SK-N-SH (cell line): ENCODE data around the gene NFASC. TPM values are rescaled to one million over a fixed set of nuclear protein-coding genes. Genes with fewer than 3 reads are reported as not detected.

ENCODE experiments used
- CTCF ChIA-PET: fragments of 300-600, 350-600 bp; formaldehyde crosslinking; extraction: SDS; loops from one replicate; lab custom pipeline; 2021; lab: Yijun Ruan, JAX
- POLR2A ChIA-PET: fragments of 350-600 bp; sonication (Branson Sonifier 250); formaldehyde crosslinking; extraction: SDS; loops from one replicate; lab custom pipeline; 2020; ENCODE audit warnings: antibody characterized with exemption, inconsistent platforms; lab: Yijun Ruan, JAX
- DNase-seq: peaks from one replicate; pipeline ENCODE4 v3.0.0; 2012
- H2AFZ ChIP-seq: fragments of 200-600 bp; sonication (generic); 2 replicates; pipeline ENCODE4 v1.8.1; 2016; ENCODE audit warnings: antibody characterized with exemption, mild to moderate bottlenecking, low read depth
- H3F3A ChIP-seq: fragments of 200-600 bp; sonication (generic); replicated peaks from 2 replicates; pipeline ENCODE3; 2016; ENCODE audit warnings: antibody characterized with exemption, mild to moderate bottlenecking; ENCODE audit not compliant: insufficient read depth
- H3K27ac ChIP-seq, 2 experiments: fragments of 200-500 bp in 1 of 2; fragments of 200-600 bp in 1 of 2; sonication (Bioruptor generic) in 1 of 2; sonication (generic), shearing (Covaris generic) in 1 of 2; 2 replicates each; pipeline versions ENCODE4 v1.5.1 to v1.6.1; 2014 to 2016; ENCODE audit warnings: low read depth in 2 of 2, inconsistent platforms in 1 of 2, low read length in 1 of 2, mild to moderate bottlenecking in 1 of 2, mixed read lengths in 1 of 2
- H3K27me3 ChIP-seq: fragments of 200-600 bp; sonication (generic), shearing (Covaris generic); 2 replicates; pipeline ENCODE4 v1.6.1; 2016; ENCODE audit warnings: mixed run types; ENCODE audit not compliant: insufficient read depth
- H3K36me3 ChIP-seq, 2 experiments: fragments of 200-500 bp in 1 of 2; fragments of 200-600 bp in 1 of 2; sonication (Bioruptor generic) in 1 of 2; sonication (generic) in 1 of 2; replicated peaks in 1 of 2; 2 replicates each; pipeline versions ENCODE3 to v1.5.1; 2014 to 2016; ENCODE audit warnings: low read length in 1 of 2, mild to moderate bottlenecking in 1 of 2; ENCODE audit not compliant: insufficient read depth in 2 of 2, control insufficient read depth in 1 of 2
- H3K4me1 ChIP-seq, 2 experiments: fragments of 200-500 bp in 1 of 2; fragments of 200-600 bp in 1 of 2; sonication (Bioruptor generic) in 1 of 2; sonication (generic), shearing (Covaris generic) in 1 of 2; 2 replicates each; pipeline versions ENCODE4 v1.5.1 to v1.6.1; 2014 to 2016; ENCODE audit warnings: low read depth in 1 of 2, low read length in 1 of 2, mixed run types in 1 of 2; ENCODE audit not compliant: insufficient read depth in 2 of 2, control insufficient read depth in 1 of 2
- H3K4me2 ChIP-seq: fragments of 200-600 bp; sonication (generic), shearing (Covaris generic); 2 replicates; pipeline ENCODE4 v1.6.1; 2017; ENCODE audit warnings: mixed run types
- H3K4me3 ChIP-seq, 2 experiments: fragments of 200-500 bp in 1 of 2; fragments of 200-600 bp in 1 of 2; sonication (Bioruptor generic) in 1 of 2; sonication (generic), shearing (Covaris generic) in 1 of 2; 2 replicates each; pipeline versions ENCODE4 v1.5.1 to v1.8.1; 2014 to 2016; ENCODE audit warnings: low read depth in 2 of 2, inconsistent platforms in 1 of 2, low read length in 1 of 2, mild to moderate bottlenecking in 1 of 2, mixed read lengths in 1 of 2, moderate library complexity in 1 of 2
- H3K79me2 ChIP-seq: fragments of 200-600 bp; sonication (generic); 2 replicates; pipeline ENCODE4 v1.8.1; 2017; ENCODE audit warnings: mild to moderate bottlenecking; ENCODE audit not compliant: insufficient read depth
- H3K9ac ChIP-seq: fragments of 200-600 bp; sonication (generic); 2 replicates; pipeline ENCODE4 v1.6.1; 2017; ENCODE audit warnings: mixed run types
- H3K9me2 ChIP-seq: fragments of 200-600 bp; sonication (generic); 2 replicates; pipeline ENCODE4 v1.6.1; 2017; ENCODE audit warnings: mixed run types
- H3K9me3 ChIP-seq: fragments of 200-600 bp; sonication (generic); 2 replicates; pipeline ENCODE4 v1.6.1; 2017; ENCODE audit warnings: mixed run types, mild to moderate bottlenecking, moderate library complexity
- H4K20me1 ChIP-seq: fragments of 200-600 bp; sonication (generic); 2 replicates; pipeline ENCODE4 v1.6.1; 2017; ENCODE audit warnings: mild to moderate bottlenecking, mixed run types; ENCODE audit not compliant: insufficient read depth
- CHD2 ChIP-seq: fragments of 150-350 bp; IDR thresholded peaks from 2 replicates; pipeline ENCODE4 v1.6.1; 2018; ENCODE audit warnings: low read length; ENCODE audit not compliant: partially characterized antibody
- ELF1 ChIP-seq: IDR thresholded peaks from 2 replicates; pipeline ENCODE4 v1.4.0; 2012
- EP300 ChIP-seq, 2 experiments: IDR thresholded peaks; 2 replicates each; pipeline versions ENCODE4 v1.4.0 to v1.6.1; 2012; ENCODE audit warnings: borderline replicate concordance in 1 of 2, low read depth in 1 of 2, low read length in 1 of 2
- GABPA ChIP-seq: IDR thresholded peaks from 2 replicates; pipeline ENCODE4 v1.4.0; 2012; ENCODE audit warnings: low read depth, mild to moderate bottlenecking
- IRF3 ChIP-seq: fragments of 150-350 bp; IDR thresholded peaks from 2 replicates; pipeline ENCODE4 v1.6.1; 2016; ENCODE audit warnings: mild to moderate bottlenecking, low read depth, low read length
- JUND ChIP-seq: IDR thresholded peaks from 2 replicates; pipeline ENCODE4 v1.4.0; 2012
- NRF1 ChIP-seq: IDR thresholded peaks from 2 replicates; pipeline ENCODE4 v1.6.1; 2012; ENCODE audit warnings: low read depth, mild to moderate bottlenecking, low read length
- POLR2AphosphoS5 ChIP-seq: IDR thresholded peaks from 2 replicates; pipeline ENCODE4 v1.6.1; 2012; ENCODE audit warnings: low read depth, low read length
- RCOR1 ChIP-seq: fragments of 150-350 bp; IDR thresholded peaks from 2 replicates; pipeline ENCODE4 v1.6.1; 2017; ENCODE audit warnings: antibody characterized with exemption, low read length
- REST ChIP-seq: IDR thresholded peaks from 2 replicates; pipeline ENCODE4 v1.6.1; 2012; ENCODE audit warnings: mild to moderate bottlenecking, low read depth, low read length, moderate library complexity
- SIN3A ChIP-seq: IDR thresholded peaks from 2 replicates; pipeline ENCODE4 v1.6.1; 2012; ENCODE audit warnings: low read depth, mild to moderate bottlenecking, low read length, moderate library complexity, borderline replicate concordance
- SMC3 ChIP-seq: IDR thresholded peaks from 2 replicates; pipeline ENCODE4 v1.6.1; 2012; ENCODE audit warnings: low read depth, low read length, improper control_type of control experiment
- TAF1 ChIP-seq: IDR thresholded peaks from 2 replicates; pipeline ENCODE4 v1.6.1; 2012; ENCODE audit warnings: low read depth, mild to moderate bottlenecking, low read length, moderate library complexity, borderline replicate concordance
- USF1 ChIP-seq: IDR thresholded peaks from 2 replicates; pipeline ENCODE4 v1.4.0; 2012; ENCODE audit warnings: low read depth, borderline replicate concordance
- WGBS: methylation state at CpG from one replicate; pipeline ENCODE4 v1.1.6; 2017; ENCODE audit warnings: low lambda C conversion rate; 5-methylcytosine and 5-hydroxymethylcytosine counted together
- polyA plus RNA-seq, 3 experiments: library from polyadenylated mRNA; depleted of rRNA; stranded (reverse); fragments of >200 nt; gene quantifications; 2 replicates each; pipeline ENCODE4 v1.2.3, GENCODE V29; 2012

The NFASC gene
- polyA plus RNA-seq, 1 of the 3 experiments (the other 2 are of a cell fraction) = 6.0 TPM

- TF ChIP-seq SIN3A = no peak
- TF ChIP-seq SMC3 = no peak
- TF ChIP-seq JUND = no peak
- TF ChIP-seq NRF1 = no peak
- TF ChIP-seq GABPA = no peak
- TF ChIP-seq POLR2AphosphoS5 = no peak
- no peak for TF ChIP-seq TAF1
- no peak for TF ChIP-seq RCOR1
- TF ChIP-seq ELF1 = no peak
- TF ChIP-seq REST = no peak
- TF ChIP-seq EP300 (IDR thresholded peaks at IDR 0.05; ENCODE audit: borderline replicate concordance in 1 of 2, low read depth in 1 of 2, low read length in 1 of 2) = no peak
- TF ChIP-seq CHD2 = no peak
- TF ChIP-seq IRF3 = no peak
- TF ChIP-seq USF1 = no peak
- CTCF ChIA-PET = interaction anchor here (0.6 to 6.0 kb wide), 5 partner anchors 14 to 124 kb away, joined by 3 to 46 read pairs (median 4); no protein-coding TSS in a partner anchor
- H3K4me1 ChIP-seq = peaks cover 0 to 16% of the 10 kb centered on the region in 2 experiments; a peak in 3 of 4 replicates
- no peak overlapping the region for H2AFZ ChIP-seq
- H3K9ac ChIP-seq = no peak overlapping the region
- H4K20me1 ChIP-seq = no peaks in the 10 kb centered on the region
- H3K9me2 ChIP-seq = no peaks in the 10 kb centered on the region
- H3F3A ChIP-seq = no peaks in the 10 kb centered on the region
- no peaks in the 10 kb centered on the region for H3K27me3 ChIP-seq
- POLR2A ChIA-PET = no interaction called here
- 71% methylated on average over 2 of the region's 2 CpGs for WGBS
- H3K9me3 ChIP-seq = no peaks in the 10 kb centered on the region
- H3K36me3 ChIP-seq = no peaks in the 10 kb centered on the region
- no peak overlapping the region for H3K27ac ChIP-seq
- H3K79me2 ChIP-seq = no peaks in the 10 kb centered on the region
- H3K4me2 ChIP-seq = no peak overlapping the region
- no peak for DNase-seq
- H3K4me3 ChIP-seq = no peak overlapping the region
Measured at GRCh38 chr1:204887846-204888245, 17.2 kb downstream of the NFASC start.
